ENCODE results near the gene RNU1-3. TPM values are rescaled to one million over a fixed set of nuclear protein-coding genes. Genes with fewer than 3 reads are reported as not detected.
"Not testable (repeated sequence)": the region's sequence is repeated elsewhere in the genome, so short reads cannot be mapped to it uniquely, and the experiment has no call there.

RNU1-3 gene
- total RNA-seq, 1 donor from 2014 or later: 3,526 TPM

DNA sequence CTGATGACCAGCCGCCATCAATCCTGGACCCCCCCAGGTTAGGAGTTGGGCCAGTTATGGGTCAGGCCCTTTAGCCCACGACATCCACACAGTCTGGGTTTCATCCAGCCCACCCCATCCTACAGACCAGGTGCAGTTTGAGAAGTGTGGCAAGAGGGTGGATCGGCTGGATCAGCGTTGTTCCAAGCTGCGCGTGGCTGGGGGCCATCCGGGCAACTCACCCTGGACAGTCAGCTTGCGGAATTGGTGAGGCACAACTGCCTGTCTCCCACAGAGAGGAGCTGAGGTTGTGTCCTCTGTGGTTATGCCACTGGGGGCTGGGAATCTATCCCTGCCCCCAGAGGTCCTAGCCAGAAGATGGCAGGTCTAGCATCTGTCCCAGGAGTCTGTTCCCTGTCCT, 18.0 kb downstream of the RNU1-3 start:
- H3K36me3 Mint-ChIP-seq (ENCODE audit: low read depth); H3K4me3 Mint-ChIP-seq; DNase-seq; CTCF ChIA-PET; intact Hi-C loops (cut with micrococcal nuclease); H3K27me3 Mint-ChIP-seq; ATAC-seq (ENCODE audit: low read depth); H3K27ac Mint-ChIP-seq; H3K9me3 Mint-ChIP-seq; POLR2A ChIA-PET; H3K4me1 Mint-ChIP-seq: not testable (repeated sequence)

- H3K4me1 Mint-ChIP-seq; H3K4me3 Mint-ChIP-seq; H3K36me3 Mint-ChIP-seq (ENCODE audit: low read depth); DNase-seq; ATAC-seq (ENCODE audit: low read depth); H3K9me3 Mint-ChIP-seq; intact Hi-C loops (cut with micrococcal nuclease); H3K27ac Mint-ChIP-seq; H3K27me3 Mint-ChIP-seq; CTCF ChIA-PET; POLR2A ChIA-PET: not testable (repeated sequence)
These were observed 18.5 kb downstream of the RNU1-3 start for GRCh38 chr1:16648250-16648649.

DNA sequence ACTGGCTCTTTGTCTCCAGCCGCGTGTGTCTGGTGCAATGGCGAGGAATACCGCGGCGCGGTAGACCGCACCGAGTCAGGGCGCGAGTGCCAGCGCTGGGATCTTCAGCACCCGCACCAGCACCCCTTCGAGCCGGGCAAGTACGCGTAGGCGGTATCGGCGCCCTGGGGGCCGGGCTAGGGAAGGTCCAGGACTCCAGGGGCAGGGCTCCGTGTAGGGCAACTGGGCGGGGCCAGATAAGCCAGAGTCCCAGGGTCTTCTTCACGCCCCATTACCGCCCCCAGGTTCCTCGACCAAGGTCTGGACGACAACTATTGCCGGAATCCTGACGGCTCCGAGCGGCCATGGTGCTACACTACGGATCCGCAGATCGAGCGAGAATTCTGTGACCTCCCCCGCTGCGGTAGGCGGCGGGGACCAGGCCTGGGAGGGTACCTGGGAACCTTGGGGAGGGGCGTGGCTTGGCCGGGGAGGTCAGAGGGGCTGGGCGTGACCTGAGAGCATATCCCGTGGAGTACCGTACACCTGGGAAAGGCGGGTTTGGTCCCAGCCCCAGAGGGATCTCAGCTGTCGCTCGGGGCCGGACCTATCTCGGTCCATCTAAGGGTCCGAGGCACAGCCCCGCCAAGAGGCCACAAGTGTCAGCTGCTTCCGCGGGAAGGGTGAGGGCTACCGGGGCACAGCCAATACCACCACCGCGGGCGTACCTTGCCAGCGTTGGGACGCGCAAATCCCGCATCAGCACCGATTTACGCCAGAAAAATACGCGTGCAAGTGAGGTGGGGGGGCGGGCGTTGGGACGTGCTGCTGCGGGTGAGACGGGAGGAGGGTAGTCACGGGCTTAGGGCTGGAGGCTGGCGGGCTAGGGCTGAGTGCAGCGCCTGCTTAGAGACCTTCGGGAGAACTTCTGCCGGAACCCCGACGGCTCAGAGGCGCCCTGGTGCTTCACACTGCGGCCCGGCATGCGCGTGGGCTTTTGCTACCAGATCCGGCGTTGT, 19.3 kb downstream of the RNU1-3 start:
- CTCF ChIA-PET, H3K27me3 Mint-ChIP-seq: not testable (repeated sequence)
- DNase-seq: peak; percentile 58

DNA sequence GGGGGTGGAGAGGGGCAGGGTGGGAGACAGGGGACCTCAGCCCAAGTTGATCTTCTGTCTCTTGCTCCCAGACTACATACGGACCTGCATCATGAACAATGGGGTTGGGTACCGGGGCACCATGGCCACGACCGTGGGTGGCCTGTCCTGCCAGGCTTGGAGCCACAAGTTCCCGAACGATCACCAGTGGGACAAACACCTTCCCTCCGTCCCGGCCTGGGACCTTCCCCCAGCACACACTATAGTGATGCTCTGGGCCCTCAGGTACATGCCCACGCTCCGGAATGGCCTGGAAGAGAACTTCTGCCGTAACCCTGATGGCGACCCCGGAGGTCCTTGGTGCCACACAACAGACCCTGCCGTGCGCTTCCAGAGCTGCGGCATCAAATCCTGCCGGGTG, 20.0 kb downstream of the RNU1-3 start:
- ATAC-seq (ENCODE audit: low read depth); CTCF ChIA-PET; POLR2A ChIA-PET; intact Hi-C loops (cut with micrococcal nuclease); H3K4me1 Mint-ChIP-seq; H3K27me3 Mint-ChIP-seq; H3K9me3 Mint-ChIP-seq; H3K36me3 Mint-ChIP-seq (ENCODE audit: low read depth): not testable (repeated sequence)
- Mint-ChIP-seq H3K27ac (peak overlapping the region; percentile 76), H3K4me3 (peak overlapping the region; percentile 49)
- DNase-seq: peak; percentile 13

More for the DNA sequence above, 19.3 kb downstream of the RNU1-3 start:
- POLR2A ChIA-PET; H3K27ac Mint-ChIP-seq; H3K4me1 Mint-ChIP-seq; H3K9me3 Mint-ChIP-seq; intact Hi-C loops (cut with micrococcal nuclease); H3K36me3 Mint-ChIP-seq (ENCODE audit: low read depth): not testable (repeated sequence)
- peak overlapping the region; percentile 74 for H3K4me3 Mint-ChIP-seq
- ATAC-seq (ENCODE audit: low read depth): peak; percentile 9

GRCh38 chr1:16646061-16646664, 20.6 kb downstream of the RNU1-3 start:
- H3K4me1 Mint-ChIP-seq; ATAC-seq (ENCODE audit: low read depth); H3K9me3 Mint-ChIP-seq; H3K27ac Mint-ChIP-seq; H3K27me3 Mint-ChIP-seq; CTCF ChIA-PET; intact Hi-C loops (cut with micrococcal nuclease); H3K36me3 Mint-ChIP-seq (ENCODE audit: low read depth): not testable (repeated sequence)
- DNase-seq: peak; percentile 25
- peak overlapping the region; percentile 49 for H3K4me3 Mint-ChIP-seq
- POLR2A ChIA-PET: interaction anchor here (0.9 to 2.2 kb wide), 2 partner anchors 132 to 259 kb away, joined by 3 to 9 read pairs; partner anchors contain the start of gene RNU1-1

- POLR2A ChIA-PET: interaction anchor here (0.7 to 2.2 kb wide), 7 partner anchors 20 to 260 kb away, joined by 3 to 17 read pairs (median 8); partner anchors contain the start of gene RNU1-1
- H3K27me3 Mint-ChIP-seq; CTCF ChIA-PET; H3K4me3 Mint-ChIP-seq; H3K27ac Mint-ChIP-seq; ATAC-seq (ENCODE audit: low read depth); intact Hi-C loops (cut with micrococcal nuclease); H3K4me1 Mint-ChIP-seq; H3K9me3 Mint-ChIP-seq; H3K36me3 Mint-ChIP-seq (ENCODE audit: low read depth): not testable (repeated sequence)
- DNase-seq: peak; percentile 52
These were observed 21.3 kb downstream of the RNU1-3 start for GRCh38 chr1:16645271-16646060.

DNA sequence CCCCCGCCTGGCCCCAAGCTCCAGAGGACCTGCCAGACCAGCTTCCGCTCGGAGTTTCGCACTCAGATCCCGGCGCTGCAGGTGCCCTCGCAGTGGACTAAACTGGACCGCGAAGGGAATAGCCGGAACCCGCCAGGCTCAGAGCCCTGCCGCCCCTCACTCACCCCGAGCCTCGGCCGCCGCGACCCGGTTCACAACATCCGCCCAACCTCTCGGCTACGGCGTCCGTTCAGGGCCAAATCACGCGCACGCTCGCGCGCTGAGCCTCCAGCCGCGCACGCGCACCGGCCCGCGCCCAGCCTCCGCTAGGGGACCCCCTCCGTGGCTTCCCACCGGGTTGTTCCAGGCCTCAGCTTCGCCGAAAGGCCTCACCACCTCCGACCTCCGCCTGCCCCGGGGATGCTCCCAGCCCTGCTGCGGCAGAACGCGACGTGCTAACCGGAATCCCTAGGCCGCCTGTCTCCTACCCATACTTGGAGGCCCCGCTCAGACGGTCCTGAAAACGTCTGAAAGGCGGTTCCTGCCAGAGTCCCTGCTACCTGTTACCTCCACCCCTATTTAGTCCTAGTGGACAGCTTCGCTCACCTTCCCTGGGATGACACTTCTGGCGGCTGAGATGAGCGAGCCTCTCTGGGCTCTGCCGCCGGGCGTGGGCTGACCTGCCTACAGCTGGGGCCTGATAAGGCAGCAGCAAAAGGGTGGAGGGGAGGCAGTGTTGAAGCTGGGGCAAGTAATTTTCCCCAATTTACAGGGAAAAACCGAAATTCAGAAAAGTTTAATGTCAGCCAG, 22.1 kb downstream of the RNU1-3 start:
- intact Hi-C loops (cut with micrococcal nuclease): loop anchor here (1.0 kb wide), 2 partner anchors 31 to 277 kb away; partner anchors contain the start of genes NBPF1 and SZRD1
- CTCF ChIA-PET: not testable (repeated sequence)
- POLR2A ChIA-PET: interaction anchor here (0.6 to 2.2 kb wide), 10 partner anchors 10 to 408 kb away, joined by 3 to 17 read pairs (median 6); partner anchors contain the start of genes NBPF1 and RNU1-1

DNA sequence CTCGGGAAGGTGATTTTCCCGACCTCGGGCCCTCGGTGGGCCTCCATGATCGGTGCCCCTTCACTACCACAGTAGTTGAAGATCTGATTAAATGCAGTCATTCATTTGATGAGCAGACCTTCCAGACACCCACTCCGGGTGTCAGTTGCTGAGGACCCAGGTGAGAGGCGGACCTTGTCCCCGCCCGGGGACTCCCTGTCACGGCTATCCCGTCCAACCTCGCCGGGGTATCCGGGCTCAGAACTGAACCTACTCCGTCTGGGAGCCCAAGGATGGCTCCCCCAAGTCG, 22.6 kb downstream of the RNU1-3 start:
- TF ChIP-seq CTCF (IDR thresholded peaks at IDR 0.05): no peak
- ATAC-seq (ENCODE audit: low read depth) (peak; percentile 40), DNase-seq (no peak)
- H3K27ac Mint-ChIP-seq: no peak overlapping the region
- intact Hi-C loops (cut with micrococcal nuclease): loop anchor here (1.0 kb wide), 2 partner anchors 31 to 277 kb away; partner anchors contain the start of genes NBPF1 and SZRD1
- no peaks in the 10 kb centered on the region for H3K9me3 Mint-ChIP-seq
- H3K27me3 Mint-ChIP-seq: no peaks in the 10 kb centered on the region
- H3K36me3 Mint-ChIP-seq (ENCODE audit: low read depth): no peaks in the 10 kb centered on the region
- H3K4me1 Mint-ChIP-seq: peaks cover 4% of the 10 kb centered on the region
- CTCF ChIA-PET: no interaction called here
- POLR2A ChIA-PET: interaction anchor here (0.6 to 2.2 kb wide), 9 partner anchors 9 to 408 kb away, joined by 3 to 17 read pairs (median 8); partner anchors contain the start of genes NBPF1 and RNU1-1
- H3K4me3 Mint-ChIP-seq: no peak overlapping the region

More for the DNA sequence above, 22.1 kb downstream of the RNU1-3 start:
- H3K27me3 Mint-ChIP-seq; H3K9me3 Mint-ChIP-seq; H3K4me1 Mint-ChIP-seq; H3K27ac Mint-ChIP-seq; H3K4me3 Mint-ChIP-seq; H3K36me3 Mint-ChIP-seq (ENCODE audit: low read depth): not testable (repeated sequence)
- ATAC-seq (ENCODE audit: low read depth): peak; percentile 88
- DNase-seq: peak; percentile 100

DNA sequence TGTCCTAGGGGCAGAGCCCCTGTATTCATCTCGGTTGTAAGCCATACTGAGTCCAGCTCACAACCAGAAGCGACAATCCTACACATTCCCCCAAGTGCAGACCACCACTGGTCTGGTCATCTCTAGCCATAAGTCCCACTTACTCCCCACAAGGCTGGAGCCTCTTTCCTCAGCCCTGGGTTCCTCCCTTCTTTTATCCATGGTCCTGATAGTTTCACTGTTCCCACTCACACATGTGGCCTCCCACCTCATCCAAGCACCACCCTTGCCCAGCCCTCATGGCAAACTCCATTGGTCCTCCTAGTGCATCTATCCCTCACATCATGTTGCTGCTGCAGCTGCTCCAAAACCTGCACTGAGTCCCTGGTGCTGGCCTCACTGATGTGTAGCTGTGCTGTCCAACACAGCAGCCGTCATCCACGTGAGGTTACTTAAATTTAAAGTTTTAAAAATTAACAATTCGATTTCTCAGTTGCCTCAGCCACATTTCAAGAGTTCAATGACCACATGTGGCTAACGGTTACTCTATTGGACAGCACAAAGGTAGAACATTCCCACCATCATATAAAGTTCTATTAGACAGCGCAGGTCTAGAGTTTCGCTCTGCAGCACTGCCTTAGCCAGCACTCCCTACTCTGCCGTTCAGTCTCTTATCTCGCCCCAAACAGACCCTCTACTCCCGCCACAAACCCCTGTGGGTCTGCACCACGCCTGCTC, 23.1 kb downstream of the RNU1-3 start:
- intact Hi-C loops (cut with micrococcal nuclease): loop anchor here (1.0 kb wide), 2 partner anchors 30 to 276 kb away; partner anchors contain the start of genes NBPF1 and SZRD1
- H3K9me3 Mint-ChIP-seq; H3K36me3 Mint-ChIP-seq (ENCODE audit: low read depth); H3K4me3 Mint-ChIP-seq; ATAC-seq (ENCODE audit: low read depth); H3K27ac Mint-ChIP-seq; H3K27me3 Mint-ChIP-seq; CTCF ChIA-PET; H3K4me1 Mint-ChIP-seq: not testable (repeated sequence)
- POLR2A ChIA-PET: interaction anchor here (0.6 to 2.2 kb wide), 10 partner anchors 9 to 409 kb away, joined by 3 to 17 read pairs (median 6); partner anchors contain the start of genes NBPF1 and RNU1-1
- peak; percentile 20 for DNase-seq

All from activated B cell treated with CpG ODN at 0.5 μM for 24 hours (primary cell).